Adrenal gland (tissue), 5 donors: Measurements from ENCODE around the gene MYOCD.

Experiments
- CTCF ChIP-seq, 6 experiments: fragments of 450-650 bp in 4 of 6; fragments of 200-600 bp in 2 of 6; sonication (generic) in 1 of 6; IDR thresholded peaks; 1 replicate in 5 of 6; 2 replicates in 1 of 6; pipeline versions ENCODE4 v1.5.1 to v1.8.0; 2016 to 2021; ENCODE audit warnings: antibody characterized with exemption in 6 of 6, mild to moderate bottlenecking in 2 of 6, moderate library complexity in 1 of 6
- POLR2A ChIP-seq, 2 donors: fragments of 450-650 bp; IDR thresholded peaks; one replicate each; pipeline ENCODE4 v1.6.1; 2017; ENCODE audit warnings: antibody characterized with exemption in 2 of 2, mild to moderate bottlenecking in 2 of 2, moderate library complexity in 1 of 2
- donor health status: DM: no; HTN: no; CAD: no.

- TF ChIP-seq CTCF (IDR thresholded peaks at IDR 0.05) (no peak), POLR2A (IDR thresholded peaks at IDR 0.05) (no peak)
Observed at GRCh38 chr17:12664894-12665262, 812 bp upstream of the MYOCD start.
